SJCRH30 (cell line): ENCODE results near the gene CFAP251. TPM values are rescaled to one million over a fixed set of nuclear protein-coding genes. Genes with fewer than 3 reads are reported as not detected.
"Not testable (repeated sequence)": the region's sequence is repeated elsewhere in the genome, so short reads cannot be mapped to it uniquely, and the experiment has no call there.

ENCODE experiments used
- DNase-seq, 2 experiments: peaks; one replicate each; pipeline ENCODE4 v3.0.0-alpha.2; 2015 to 2020
- H3K27ac ChIP-seq: fragments of 250-450 bp; sonication (Bioruptor Pico); 2 replicates; pipeline ENCODE4 v1.5.1; 2020; ENCODE audit warnings: mild to moderate bottlenecking, moderate library complexity
- H3K27me3 ChIP-seq: fragments of 250-450 bp; sonication (Bioruptor Pico); 2 replicates; pipeline ENCODE4 v1.5.1; 2020; ENCODE audit warnings: mild to moderate bottlenecking, moderate library complexity
- H3K36me3 ChIP-seq: fragments of 250-450 bp; sonication (Bioruptor Pico); 2 replicates; pipeline ENCODE4 v1.5.1; 2020; ENCODE audit warnings: mild to moderate bottlenecking, moderate library complexity
- H3K4me1 ChIP-seq: fragments of 250-450 bp; sonication (Bioruptor Pico); 2 replicates; pipeline ENCODE4 v1.5.1; 2020; ENCODE audit warnings: mild to moderate bottlenecking, moderate library complexity
- H3K4me3 ChIP-seq: fragments of 250-450 bp; sonication (Bioruptor Pico); 2 replicates; pipeline ENCODE4 v1.5.1; 2020; ENCODE audit warnings: mild to moderate bottlenecking, moderate library complexity
- H3K9me3 ChIP-seq: fragments of 250-450 bp; sonication (Bioruptor Pico); replicated peaks from 2 replicates; pipeline ENCODE4 v1.5.1; 2020; ENCODE audit warnings: mild to moderate bottlenecking, moderate library complexity
- total RNA-seq: library from RNA; depleted of rRNA; stranded (reverse); fragments of >200 nt; shearing (Covaris generic); gene quantifications from 2 replicates; pipeline ENCODE4 v1.2.3, GENCODE V29; 2014

Gene CFAP251
- total RNA-seq, 1 experiment from 2014 or later, result 0.45 TPM

- Histone ChIP-seq H3K4me3 (no peak overlapping the region), H3K27me3 (no peaks in the 10 kb centered on the region), H3K4me1 (peaks cover 15% of the 10 kb centered on the region), H3K36me3 (no peaks in the 10 kb centered on the region), H3K27ac (no peak overlapping the region), H3K9me3 (no peaks in the 10 kb centered on the region)
- DNase-seq, result no peak
These were observed 8.7 kb downstream of the CFAP251 start for GRCh38 chr12:121926874-121927706.

DNA sequence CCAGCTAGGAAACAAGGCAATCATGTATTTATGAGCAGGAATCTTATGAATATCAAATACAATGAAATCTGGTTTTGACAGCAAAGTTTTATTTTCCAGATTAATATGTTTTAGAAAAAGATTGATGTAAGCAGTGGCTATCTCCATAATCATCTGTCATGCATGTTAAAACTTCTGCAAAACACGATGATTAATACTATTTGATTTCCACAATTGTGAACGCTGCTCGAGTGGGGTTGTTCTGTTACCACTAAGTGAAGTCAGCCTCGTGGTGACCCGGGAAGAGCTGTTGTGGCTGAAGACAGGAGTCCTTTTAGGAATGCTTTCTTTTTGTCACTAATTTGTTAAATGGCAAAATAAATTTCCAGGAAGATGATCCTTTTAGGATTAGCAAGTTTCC lies 9.4 kb downstream of the CFAP251 start:
- DNase-seq, result no peak
- Histone ChIP-seq H3K27me3 (no peaks in the 10 kb centered on the region), H3K9me3 (no peaks in the 10 kb centered on the region), H3K4me1 (peaks cover 15% of the 10 kb centered on the region), H3K27ac (no peak overlapping the region), H3K36me3 (no peaks in the 10 kb centered on the region), H3K4me3 (no peak overlapping the region)

GRCh38 chr12:121929545-121929944 lies 11.2 kb downstream of the CFAP251 start:
- not testable (repeated sequence) for H3K27me3 ChIP-seq, H3K4me3 ChIP-seq, H3K27ac ChIP-seq, H3K36me3 ChIP-seq, H3K9me3 ChIP-seq, DNase-seq
- peaks cover 14% of the 10 kb centered on the region for H3K4me1 ChIP-seq

- no peak for DNase-seq
- H3K27ac ChIP-seq, result no peak overlapping the region
- H3K36me3 ChIP-seq, result no peaks in the 10 kb centered on the region
- H3K27me3 ChIP-seq, result no peaks in the 10 kb centered on the region
- peaks cover 3% of the 10 kb centered on the region for H3K4me1 ChIP-seq
- no peak overlapping the region for H3K4me3 ChIP-seq
- H3K9me3 ChIP-seq, result no peaks in the 10 kb centered on the region
These were observed 12.5 kb downstream of the CFAP251 start for GRCh38 chr12:121930862-121931261.

GRCh38 chr12:121932176-121932536 lies 13.8 kb downstream of the CFAP251 start:
- Histone ChIP-seq H3K36me3 (no peaks in the 10 kb centered on the region), H3K4me3 (no peak overlapping the region), H3K4me1 (peaks cover 3% of the 10 kb centered on the region), H3K27ac (no peak overlapping the region), H3K27me3 (no peaks in the 10 kb centered on the region), H3K9me3 (no peaks in the 10 kb centered on the region)
- DNase-seq, result no peak

GRCh38 chr12:121932914-121933521 lies 14.6 kb downstream of the CFAP251 start:
- no peak for DNase-seq
- Histone ChIP-seq H3K27me3 (no peaks in the 10 kb centered on the region), H3K36me3 (no peaks in the 10 kb centered on the region)

DNA sequence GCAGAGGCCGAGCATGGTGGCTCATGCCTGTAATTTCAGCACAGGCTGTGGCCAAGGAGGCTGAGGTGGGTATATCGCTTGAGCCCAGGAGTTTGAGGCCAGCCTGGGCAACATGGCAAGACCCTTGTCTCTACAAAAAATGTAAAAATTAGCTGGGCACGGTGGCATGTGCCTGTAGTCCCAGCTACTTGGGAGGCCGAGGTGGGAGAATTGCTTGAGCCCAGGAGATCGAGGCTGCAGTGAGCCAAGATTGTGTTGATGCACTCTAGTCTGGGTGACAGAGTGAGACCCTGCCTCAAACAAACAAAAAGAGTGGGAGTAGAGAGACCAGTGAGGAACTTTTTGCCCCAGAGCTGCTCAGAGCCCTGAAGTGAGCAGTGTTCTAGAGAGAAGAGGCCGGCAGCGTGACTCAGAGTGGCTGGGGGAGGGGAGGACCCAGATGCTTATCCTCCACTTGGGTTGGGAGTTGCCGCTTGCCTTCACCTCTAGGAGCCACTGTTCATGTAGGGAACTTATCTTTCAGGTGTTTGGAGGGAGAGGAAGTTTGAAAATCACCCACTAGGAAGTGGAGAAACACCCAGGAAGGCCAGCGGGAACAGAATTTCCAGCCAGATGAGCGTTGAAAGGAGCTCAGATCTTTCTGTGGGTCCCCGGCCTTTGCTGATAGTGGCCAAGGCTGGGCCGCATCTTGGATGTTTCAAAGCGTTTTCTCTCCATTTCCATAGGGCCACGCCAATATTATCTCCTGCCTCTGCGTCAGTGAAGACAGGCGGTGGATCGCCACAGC lies 15.3 kb downstream of the CFAP251 start:
- no peak overlapping the region for H3K4me3 ChIP-seq
- H3K9me3 ChIP-seq, result no peaks in the 10 kb centered on the region
- H3K27me3 ChIP-seq, result no peaks in the 10 kb centered on the region
- H3K4me1 ChIP-seq, result no peaks in the 10 kb centered on the region
- H3K27ac ChIP-seq, result no peak overlapping the region
- no peaks in the 10 kb centered on the region for H3K36me3 ChIP-seq
- DNase-seq, result no peak

More at GRCh38 chr12:121932914-121933521, 14.6 kb downstream of the CFAP251 start:
- Histone ChIP-seq H3K27ac (no peak overlapping the region), H3K9me3 (no peaks in the 10 kb centered on the region), H3K4me1 (no peaks in the 10 kb centered on the region; the same call in 1 of the 2 replicates), H3K4me3 (no peak overlapping the region)

- no peak overlapping the region for H3K27ac ChIP-seq
- DNase-seq, result no peak
- H3K36me3 ChIP-seq, result no peaks in the 10 kb centered on the region
- no peaks in the 10 kb centered on the region for H3K9me3 ChIP-seq
- H3K4me3 ChIP-seq, result no peak overlapping the region
- H3K27me3 ChIP-seq, result no peaks in the 10 kb centered on the region
- no peaks in the 10 kb centered on the region for H3K4me1 ChIP-seq
These were observed 15.9 kb downstream of the CFAP251 start for GRCh38 chr12:121934309-121934664.

- H3K4me3 ChIP-seq, result no peak overlapping the region
- no peaks in the 10 kb centered on the region for H3K4me1 ChIP-seq
- no peaks in the 10 kb centered on the region for H3K36me3 ChIP-seq
- H3K9me3 ChIP-seq, result no peaks in the 10 kb centered on the region
- no peak overlapping the region for H3K27ac ChIP-seq
- no peaks in the 10 kb centered on the region for H3K27me3 ChIP-seq
- no peak for DNase-seq
These were observed 19.3 kb downstream of the CFAP251 start for GRCh38 chr12:121937654-121938053.

GRCh38 chr12:121939186-121939585 lies 20.8 kb downstream of the CFAP251 start:
- H3K27ac ChIP-seq, result no peak overlapping the region
- no peaks in the 10 kb centered on the region for H3K4me1 ChIP-seq
- H3K36me3 ChIP-seq, result no peaks in the 10 kb centered on the region
- no peaks in the 10 kb centered on the region for H3K9me3 ChIP-seq
- H3K27me3 ChIP-seq, result no peaks in the 10 kb centered on the region
- H3K4me3 ChIP-seq, result no peak overlapping the region
- no peak for DNase-seq

DNA sequence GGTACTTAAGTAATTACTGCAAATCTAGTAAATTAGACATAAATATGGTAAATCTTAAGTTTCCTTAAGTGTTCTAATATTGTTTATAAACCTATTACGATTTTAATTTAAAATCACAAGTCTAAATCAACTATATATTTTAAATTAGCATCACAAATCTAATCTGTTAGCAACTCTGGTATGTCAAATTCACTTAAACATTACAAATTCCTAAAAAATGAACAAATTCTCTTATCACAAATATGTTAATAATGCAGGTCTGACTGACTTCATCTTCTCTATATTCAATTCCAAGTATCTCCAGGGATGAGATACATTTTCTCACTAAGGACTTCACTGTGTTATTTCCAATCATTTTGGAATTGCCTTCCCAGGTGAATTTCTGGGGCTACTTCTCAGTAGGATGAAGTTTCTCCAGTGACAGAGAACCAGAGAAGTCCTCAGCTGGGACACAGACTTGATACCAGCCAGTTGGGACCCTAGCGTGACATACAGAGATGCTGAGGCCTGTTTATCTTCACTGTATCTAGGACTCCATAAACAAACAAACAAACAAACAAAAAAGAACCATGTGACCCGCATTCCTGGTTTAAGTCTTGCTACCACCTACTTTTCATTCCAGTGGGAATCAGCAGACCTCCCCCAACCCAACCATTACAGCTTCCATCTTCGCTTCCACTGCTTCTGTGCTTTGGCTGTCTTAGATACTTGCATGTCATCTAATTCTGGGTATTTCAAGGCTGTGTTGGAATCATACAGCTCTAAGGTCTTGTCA lies 21.8 kb downstream of the CFAP251 start:
- Histone ChIP-seq H3K27me3 (no peaks in the 10 kb centered on the region), H3K36me3 (no peaks in the 10 kb centered on the region), H3K4me1 (no peaks in the 10 kb centered on the region), H3K4me3 (no peak overlapping the region), H3K9me3 (no peaks in the 10 kb centered on the region), H3K27ac (no peak overlapping the region)
- no peak for DNase-seq

GRCh38 chr12:121942145-121942718 lies 23.8 kb downstream of the CFAP251 start:
- H3K27me3 ChIP-seq, result no peaks in the 10 kb centered on the region
- DNase-seq, result no peak
- no peak overlapping the region for H3K27ac ChIP-seq
- no peaks in the 10 kb centered on the region; the same call in 1 of the 2 replicates for H3K9me3 ChIP-seq
- H3K4me3 ChIP-seq, result no peak overlapping the region
- H3K36me3 ChIP-seq, result no peaks in the 10 kb centered on the region
- no peaks in the 10 kb centered on the region for H3K4me1 ChIP-seq

DNA sequence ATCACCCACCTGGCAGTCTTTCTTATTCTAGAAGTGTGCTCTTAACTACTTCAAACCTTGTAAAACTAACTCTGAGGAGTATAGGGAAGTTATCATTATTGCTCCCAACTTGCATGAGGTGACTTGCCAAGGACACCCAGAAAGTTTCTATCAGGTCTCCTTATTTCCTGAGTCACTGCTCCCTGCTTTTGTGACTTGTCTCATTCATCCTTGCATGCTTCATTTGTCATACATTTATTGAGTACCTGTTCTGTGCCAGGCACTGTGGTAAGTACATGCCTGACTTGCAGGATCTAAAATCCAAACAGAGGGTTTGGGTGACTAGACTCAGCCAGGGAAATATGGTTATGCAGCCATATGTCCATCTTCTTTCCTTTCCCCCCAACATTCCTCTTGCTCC lies 25.5 kb downstream of the CFAP251 start:
- Histone ChIP-seq H3K36me3 (no peaks in the 10 kb centered on the region), H3K27me3 (no peaks in the 10 kb centered on the region), H3K4me1 (no peaks in the 10 kb centered on the region), H3K9me3 (no peaks in the 10 kb centered on the region; the same call in 1 of the 2 replicates), H3K4me3 (no peak overlapping the region), H3K27ac (no peak overlapping the region)
- DNase-seq, result no peak

DNA sequence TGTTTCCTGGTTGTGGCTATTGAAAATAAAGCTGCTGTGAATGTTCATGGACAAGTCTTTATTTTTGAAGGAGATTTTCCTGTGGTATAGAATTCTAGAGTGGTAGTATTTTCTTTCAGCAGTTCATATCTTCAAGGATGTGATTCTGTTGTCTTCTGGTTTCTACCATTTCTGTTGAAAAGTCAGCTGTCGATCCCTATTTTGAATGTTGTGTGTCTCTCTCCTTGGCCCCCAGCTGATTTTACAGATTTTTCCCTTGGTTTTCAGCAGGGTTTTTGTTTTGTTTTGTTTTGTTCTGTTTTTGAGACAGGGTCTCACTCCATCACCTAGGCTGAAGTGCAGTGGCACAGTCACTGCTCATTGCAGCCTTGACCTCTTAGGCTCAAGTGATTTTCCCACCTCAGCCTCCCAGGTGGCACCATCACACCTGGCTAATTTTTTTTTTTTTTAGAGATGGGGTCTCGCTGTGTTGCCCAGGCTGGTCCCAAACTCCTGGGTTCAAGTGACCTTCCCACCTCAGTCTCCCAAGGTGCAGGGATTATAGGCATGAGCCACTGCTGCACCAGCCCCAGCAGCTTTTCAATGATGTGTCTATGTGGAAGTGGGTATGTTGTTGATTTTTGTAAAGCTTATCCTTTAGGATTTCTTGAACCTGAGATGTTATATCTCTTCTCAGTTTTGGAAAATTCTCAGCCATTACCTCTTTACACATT lies 28.1 kb downstream of the CFAP251 start:
- H3K4me3 ChIP-seq, result no peak overlapping the region
- no peak for DNase-seq
- no peaks in the 10 kb centered on the region; the same call in 1 of the 2 replicates for H3K9me3 ChIP-seq
- H3K36me3 ChIP-seq, result no peaks in the 10 kb centered on the region
- H3K27ac ChIP-seq, result no peak overlapping the region
- H3K27me3 ChIP-seq, result no peaks in the 10 kb centered on the region
- peaks cover 2% of the 10 kb centered on the region; the same call in 1 of the 2 replicates for H3K4me1 ChIP-seq
